HepG2 (cell line): Measurements from ENCODE around the gene C16orf86. TPM values are rescaled to one million over a fixed set of nuclear protein-coding genes. Genes with fewer than 3 reads are reported as not detected.

Experiments used
- AKAP8 ChIP-seq: sonication (generic); formaldehyde crosslinking; IDR thresholded peaks from 2 replicates; pipeline ENCODE4 v1.5.1; 2020; ENCODE audit warnings: mild to moderate bottlenecking, missing genetic modification reagents
- ARNT2 ChIP-seq: sonication (generic); formaldehyde crosslinking; IDR thresholded peaks from 2 replicates; pipeline ENCODE4 v1.8.0; 2022; ENCODE audit warnings: mild to moderate bottlenecking, low read depth, missing genetic modification reagents, moderate library complexity
- BHLHE40 ChIP-seq: IDR thresholded peaks from 2 replicates; pipeline ENCODE4 v1.6.1; 2011; ENCODE audit warnings: low read length, improper control_type of control experiment
- CEBPG ChIP-seq: IDR thresholded peaks from 2 replicates; pipeline ENCODE4 v1.6.1; 2016
- CSRNP2 ChIP-seq: sonication (generic); formaldehyde crosslinking; conservative IDR thresholded peaks from 2 replicates; pipeline ENCODE4 v1.8.0; 2022; ENCODE audit warnings: low read depth, missing genetic modification reagents
- FOXA1 ChIP-seq, 2 experiments: fragments of 450-650 bp in 1 of 2; sonication (generic) in 1 of 2; formaldehyde crosslinking in 1 of 2; IDR thresholded peaks; 2 replicates each; pipeline versions ENCODE4 v1.4.0 to v1.6.1; 2016 to 2020; ENCODE audit warnings: missing genetic modification reagents in 1 of 2
- GRHL1 ChIP-seq: sonication (generic); formaldehyde crosslinking; conservative IDR thresholded peaks from 2 replicates; pipeline ENCODE4 v1.8.0; 2022; ENCODE audit warnings: missing genetic modification reagents
- GTF3A ChIP-seq: sonication (generic); formaldehyde crosslinking; conservative IDR thresholded peaks from 2 replicates; pipeline ENCODE4 v1.4.0; 2020; ENCODE audit warnings: mild to moderate bottlenecking, missing genetic modification reagents
- LBX2 ChIP-seq: sonication (generic); formaldehyde crosslinking; IDR thresholded peaks from 2 replicates; pipeline ENCODE4 v1.5.0; 2020; ENCODE audit warnings: missing genetic modification reagents, mild to moderate bottlenecking, borderline replicate concordance
- MAX ChIP-seq: IDR thresholded peaks from 2 replicates; pipeline ENCODE4 v1.6.1; 2012; ENCODE audit warnings: inconsistent platforms
- NPAS2 ChIP-seq: sonication (generic); formaldehyde crosslinking; IDR thresholded peaks from 2 replicates; pipeline ENCODE4 v1.8.0; 2022; ENCODE audit warnings: mild to moderate bottlenecking, missing genetic modification reagents, borderline replicate concordance
- NR1H2 ChIP-seq: sonication (generic); formaldehyde crosslinking; IDR thresholded peaks from 2 replicates; pipeline ENCODE4 v1.8.1; 2022; ENCODE audit warnings: low read depth, missing genetic modification reagents, borderline replicate concordance
- NR2F6 ChIP-seq, 2 experiments: IDR thresholded peaks; 2 replicates each; pipeline ENCODE4 v1.6.1; 2016; ENCODE audit warnings: antibody characterized with exemption in 1 of 2, mild to moderate bottlenecking in 1 of 2
- NRL ChIP-seq: sonication (generic); formaldehyde crosslinking; IDR thresholded peaks from 2 replicates; pipeline ENCODE4 v1.5.0; 2020; ENCODE audit warnings: missing genetic modification reagents, mild to moderate bottlenecking, moderate library complexity, borderline replicate concordance
- PAX8 ChIP-seq: sonication (generic); formaldehyde crosslinking; IDR thresholded peaks from 2 replicates; pipeline ENCODE4 v1.8.0; 2022; ENCODE audit warnings: mild to moderate bottlenecking, missing genetic modification reagents, borderline replicate concordance
- SUZ12 ChIP-seq: fragments of 150-350 bp; IDR thresholded peaks from 2 replicates; pipeline ENCODE4 v1.6.1; 2014; ENCODE audit warnings: low read depth, low read length
- TFE3 ChIP-seq: IDR thresholded peaks from 2 replicates; pipeline ENCODE4 v1.6.1; 2016
- THAP11 ChIP-seq: IDR thresholded peaks from 2 replicates; pipeline ENCODE4 v1.6.1; 2016; ENCODE audit warnings: missing biosample characterization, missing genetic modification reagents
- ZC3H4 ChIP-seq: sonication (generic); formaldehyde crosslinking; IDR thresholded peaks from 2 replicates; pipeline ENCODE4 v1.4.0; 2020; ENCODE audit warnings: missing genetic modification reagents, borderline replicate concordance
- ZEB1 ChIP-seq: IDR thresholded peaks from 2 replicates; pipeline ENCODE4 v1.6.1; 2012; ENCODE audit warnings: mild to moderate bottlenecking, low read depth, inconsistent platforms; ENCODE audit not compliant: insufficient replicate concordance
- ZFP36 ChIP-seq: fragments of 150-350 bp; IDR thresholded peaks from 2 replicates; pipeline ENCODE4 v1.6.1; 2018; ENCODE audit warnings: borderline replicate concordance, low read length, low read depth; ENCODE audit not compliant: partially characterized antibody
- ZNF207 ChIP-seq: fragments of 450-650 bp; IDR thresholded peaks from 2 replicates; pipeline ENCODE4 v1.6.1; 2016; ENCODE audit warnings: antibody characterized with exemption, borderline replicate concordance
- ZNF652 ChIP-seq: IDR thresholded peaks from 2 replicates; pipeline ENCODE4 v1.6.1; 2016; ENCODE audit warnings: low read depth, borderline replicate concordance
- ZNF792 ChIP-seq: IDR thresholded peaks from 2 replicates; pipeline ENCODE4 v1.6.1; 2016
- ZSCAN25 ChIP-seq: sonication (generic); formaldehyde crosslinking; IDR thresholded peaks from 2 replicates; pipeline ENCODE4 v1.8.0; 2022; ENCODE audit warnings: mild to moderate bottlenecking, missing genetic modification reagents
- polyA plus RNA-seq, 8 experiments: library from polyadenylated mRNA; depleted of rRNA in 3 of 8; stranded (reverse) in 7 of 8; unstranded in 1 of 8; fragments of >200 nt; fragmentation: Illumina TruSeq in 4 of 8; extraction: Trizol in 4 of 8; gene quantifications; 2 replicates each; pipeline versions ENCODE4 v1.2.1 to v1.2.3, GENCODE V29; 2011 to 2016; ENCODE audit warnings: low read depth in 4 of 8, missing spikeins in 1 of 8, mixed read lengths in 1 of 8; ENCODE audit not compliant: insufficient read depth in 1 of 8
- total RNA-seq, 5 experiments: library from RNA; depleted of rRNA; stranded (reverse); fragments of >200 nt; fragmentation: Illumina TruSeq; extraction: Trizol; gene quantifications; 2 replicates each; pipeline ENCODE4 v1.2.3, GENCODE V29; 2016; ENCODE audit warnings: low read depth in 1 of 5

Gene C16orf86
- total and polyA plus RNA-seq, 2 of the 13 experiments (the other 11 are each of a cell fraction or from before 2014, with no cell fraction given): 1.5 to 3.1 TPM

- TF ChIP-seq GRHL1 (CRISPR knock-in tag) (no peak), FOXA1 (IDR thresholded peaks at IDR 0.05) (no peak), FOXA1 (CRISPR knock-in tag; IDR thresholded peaks at IDR 0.05) (0 out of 2 replicates have a peak, but pooled peaks have one; percentile 11), THAP11 (CRISPR knock-in tag) (peak; percentile 51), ZEB1 (peak; percentile 45), CSRNP2 (no peak), GTF3A (CRISPR knock-in tag) (peak; percentile 87), ZNF652 (CRISPR knock-in tag) (no peak), BHLHE40 (no peak), PAX8 (CRISPR knock-in tag) (no peak), ARNT2 (CRISPR knock-in tag) (peak; percentile 35; the same call in 1 of the 2 replicates), LBX2 (peak; percentile 90), TFE3 (CRISPR knock-in tag) (peak; percentile 48), NRL (CRISPR knock-in tag) (peak; percentile 19), NR2F6 (IDR thresholded peaks at IDR 0.05) (no peak), NR2F6 (CRISPR knock-in tag; IDR thresholded peaks at IDR 0.05) (no peak), ZSCAN25 (no peak; the same call in 1 of the 2 replicates), NR1H2 (CRISPR knock-in tag) (no peak), CEBPG (CRISPR knock-in tag) (no peak), ZNF792 (CRISPR knock-in tag) (peak; percentile 71), NPAS2 (CRISPR knock-in tag) (no peak), MAX (peak; percentile 70), SUZ12 (no peak), AKAP8 (CRISPR knock-in tag) (0 out of 2 replicates have a peak, but pooled peaks have one; percentile 44), ZC3H4 (CRISPR knock-in tag) (no peak), ZNF207 (no peak), ZFP36 (no peak)
Observed at GRCh38 chr16:67659675-67660563, 6.7 kb upstream of the C16orf86 start, which contains the start of gene ACD (continued).
